GM18498 (cell line): Measurements from ENCODE around the gene BAIAP2L1.

Source experiments
- ATAC-seq: cut with Tn5 transposase; IDR thresholded peaks from one replicate; pipeline ENCODE4 v1.9.1; 2021; ENCODE audit warnings: mild to moderate bottlenecking, moderate library complexity; ENCODE audit not compliant: unreplicated experiment

BAIAP2L1 gene

GRCh38 chr7:98244871-98245270, 156.0 kb downstream of the BAIAP2L1 start:
- no peak for ATAC-seq

DNA sequence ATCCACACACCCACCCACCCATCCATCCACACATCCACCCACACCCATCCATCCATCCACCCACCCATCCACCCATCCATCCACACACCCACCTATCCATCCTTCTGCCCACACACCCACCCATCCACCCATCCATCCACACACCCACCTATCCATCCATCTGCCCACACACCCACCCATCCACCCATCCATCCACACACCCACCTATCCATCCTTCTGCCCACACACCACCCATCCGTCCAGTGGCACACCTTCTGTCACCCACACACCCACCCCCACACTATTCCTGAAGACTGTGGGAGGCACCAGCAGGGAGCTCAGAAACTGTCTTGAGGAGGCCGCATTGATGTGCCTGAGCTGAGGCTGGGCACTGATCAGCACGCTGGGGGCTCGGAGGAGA, 158.0 kb downstream of the BAIAP2L1 start:
- ATAC-seq = no peak

GRCh38 chr7:98242342-98242741, 158.5 kb downstream of the BAIAP2L1 start:
- ATAC-seq = no peak

GRCh38 chr7:98241674-98242241, 159.1 kb downstream of the BAIAP2L1 start:
- no peak for ATAC-seq
